Ishikawa (cell line): ENCODE measurements around the gene GRK5.
A peak's percentile ranks its signal among the peaks of the same experiment; 100 is the strongest.

ENCODE experiments used
- FOXM1 ChIP-seq: IDR thresholded peaks from 2 replicates; pipeline ENCODE4 v1.6.1; 2012; ENCODE audit warnings: low read depth, borderline replicate concordance
- NFIC ChIP-seq: IDR thresholded peaks from 2 replicates; pipeline ENCODE4 v1.6.1; 2012
- RAD21 ChIP-seq: IDR thresholded peaks from 2 replicates; pipeline ENCODE4 v1.6.1; 2012; ENCODE audit warnings: low read depth
- TAF1 ChIP-seq: IDR thresholded peaks from 2 replicates; pipeline ENCODE4 v1.6.1; 2012; ENCODE audit warnings: low read depth, mild to moderate bottlenecking
- ZBTB7A ChIP-seq: IDR thresholded peaks from 2 replicates; pipeline ENCODE4 v1.6.1; 2012; ENCODE audit warnings: low read depth
- TF ChIP-seq, protein P1 (sequence below): IDR thresholded peaks from 2 replicates; pipeline ENCODE4 v1.6.1; 2012; ENCODE audit warnings: low read depth, mild to moderate bottlenecking

DNA sequence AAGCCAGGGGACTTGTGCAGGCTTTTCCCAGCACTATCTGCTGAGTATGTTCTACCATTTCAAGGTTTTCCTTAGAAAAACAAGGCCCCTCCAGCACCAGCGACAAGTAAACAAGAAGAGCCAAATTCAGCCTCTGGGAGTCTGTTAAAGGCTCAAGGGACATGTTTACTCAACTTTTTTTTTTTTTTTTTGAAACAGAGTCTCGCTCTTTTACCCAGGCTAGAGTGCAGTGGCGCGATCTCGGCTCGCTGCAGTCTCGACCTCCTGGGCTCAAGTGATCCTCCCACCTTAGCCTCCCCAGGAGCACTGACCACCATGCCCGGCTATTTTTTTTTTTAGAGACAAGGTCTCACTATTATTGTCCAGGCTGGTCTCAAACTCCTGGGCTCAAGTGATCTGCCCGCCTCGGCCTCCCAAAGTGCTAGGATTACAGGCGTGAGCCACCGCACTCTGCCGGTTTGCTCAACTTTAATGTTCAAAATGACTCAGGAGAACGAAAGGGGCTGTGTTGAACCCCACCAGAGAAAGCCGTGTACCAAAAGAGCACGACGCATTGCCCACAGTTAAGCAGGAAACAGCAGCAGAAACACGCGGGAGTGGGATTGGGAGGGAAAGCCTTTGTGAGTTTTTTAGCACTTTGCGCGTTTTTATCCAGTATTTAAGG is 29.5 kb upstream of the GRK5 start:
- TF ChIP-seq TAF1 (no peak), RAD21 (no peak), NFIC (no peak), ZBTB7A (0 out of 2 replicates have a peak, but pooled peaks have one; percentile 10), FOXM1 (no peak)
- TF ChIP-seq, protein P1, sequence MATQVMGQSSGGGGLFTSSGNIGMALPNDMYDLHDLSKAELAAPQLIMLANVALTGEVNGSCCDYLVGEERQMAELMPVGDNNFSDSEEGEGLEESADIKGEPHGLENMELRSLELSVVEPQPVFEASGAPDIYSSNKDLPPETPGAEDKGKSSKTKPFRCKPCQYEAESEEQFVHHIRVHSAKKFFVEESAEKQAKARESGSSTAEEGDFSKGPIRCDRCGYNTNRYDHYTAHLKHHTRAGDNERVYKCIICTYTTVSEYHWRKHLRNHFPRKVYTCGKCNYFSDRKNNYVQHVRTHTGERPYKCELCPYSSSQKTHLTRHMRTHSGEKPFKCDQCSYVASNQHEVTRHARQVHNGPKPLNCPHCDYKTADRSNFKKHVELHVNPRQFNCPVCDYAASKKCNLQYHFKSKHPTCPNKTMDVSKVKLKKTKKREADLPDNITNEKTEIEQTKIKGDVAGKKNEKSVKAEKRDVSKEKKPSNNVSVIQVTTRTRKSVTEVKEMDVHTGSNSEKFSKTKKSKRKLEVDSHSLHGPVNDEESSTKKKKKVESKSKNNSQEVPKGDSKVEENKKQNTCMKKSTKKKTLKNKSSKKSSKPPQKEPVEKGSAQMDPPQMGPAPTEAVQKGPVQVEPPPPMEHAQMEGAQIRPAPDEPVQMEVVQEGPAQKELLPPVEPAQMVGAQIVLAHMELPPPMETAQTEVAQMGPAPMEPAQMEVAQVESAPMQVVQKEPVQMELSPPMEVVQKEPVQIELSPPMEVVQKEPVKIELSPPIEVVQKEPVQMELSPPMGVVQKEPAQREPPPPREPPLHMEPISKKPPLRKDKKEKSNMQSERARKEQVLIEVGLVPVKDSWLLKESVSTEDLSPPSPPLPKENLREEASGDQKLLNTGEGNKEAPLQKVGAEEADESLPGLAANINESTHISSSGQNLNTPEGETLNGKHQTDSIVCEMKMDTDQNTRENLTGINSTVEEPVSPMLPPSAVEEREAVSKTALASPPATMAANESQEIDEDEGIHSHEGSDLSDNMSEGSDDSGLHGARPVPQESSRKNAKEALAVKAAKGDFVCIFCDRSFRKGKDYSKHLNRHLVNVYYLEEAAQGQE = no peak
